Measurements from ENCODE around the gene PCED1B. TPM values are rescaled to one million over a fixed set of nuclear protein-coding genes. Genes with fewer than 3 reads are reported as not detected.
A peak's percentile ranks its signal among the peaks of the same experiment; 100 is the strongest.

PCED1B gene
- total RNA-seq, 1 experiment from 2014 or later, result 3.3 TPM

GRCh38 chr12:47184229-47184628, 104.8 kb downstream of the PCED1B start:
- Histone ChIP-seq H3K4me1 (ENCODE audit: insufficient read depth, low read length) (no peaks in the 10 kb centered on the region), H2BK5ac (ENCODE audit: insufficient read length, low read length) (peak overlapping the region; percentile 29), H2BK20ac (ENCODE audit: low read depth, low read length, poor library complexity, severe bottlenecking) (no peak overlapping the region), H3K4me2 (ENCODE audit: insufficient read depth, insufficient read length, low read length) (no peak overlapping the region), H3K4ac (ENCODE audit: low read depth, low read length) (no peak overlapping the region), H3K14ac (ENCODE audit: insufficient read depth, low read length) (no peak overlapping the region), H3K9me3 (ENCODE audit: control insufficient read depth, low read depth, low read length) (no peaks in the 10 kb centered on the region), H4K91ac (ENCODE audit: insufficient read length, low read depth, low read length) (no peak overlapping the region), H3K23me2 (ENCODE audit: insufficient read length, low read depth, low read length, poor library complexity, severe bottlenecking) (no peaks in the 10 kb centered on the region), H4K8ac (replicated peaks; ENCODE audit: insufficient read length, low read depth, low read length) (no peak overlapping the region), H2BK12ac (ENCODE audit: insufficient read length, low read depth, low read length) (no peak overlapping the region), H2AFZ (ENCODE audit: low read length) (no peak overlapping the region), H4K20me1 (ENCODE audit: control insufficient read depth, insufficient read depth, insufficient read length) (no peaks in the 10 kb centered on the region), H3T11ph (ENCODE audit: low read length) (no peak overlapping the region), H3K79me2 (ENCODE audit: insufficient read depth, low read length) (no peaks in the 10 kb centered on the region), H2BK120ac (ENCODE audit: low read depth, low read length, poor library complexity, severe bottlenecking) (no peak overlapping the region), H3K27me3 (ENCODE audit: insufficient read depth, low read length) (no peaks in the 10 kb centered on the region), H3K27ac (ENCODE audit: insufficient read length, low read depth, low read length) (no peak overlapping the region), H2AK5ac (ENCODE audit: insufficient read length, low read length) (no peak overlapping the region), H3K23ac (ENCODE audit: insufficient read length, low read depth, low read length) (no peak overlapping the region), H3K56ac (ENCODE audit: insufficient read length, low read depth, low read length) (no peak overlapping the region), H3K18ac (ENCODE audit: insufficient read length, low read depth, low read length) (no peak overlapping the region), H3K9ac (ENCODE audit: extremely low read depth, insufficient read length, low read length) (no peak overlapping the region), H2BK15ac (ENCODE audit: low read depth, low read length) (no peak overlapping the region), H3K79me1 (ENCODE audit: insufficient read depth, low read depth, low read length, poor library complexity, severe bottlenecking) (no peaks in the 10 kb centered on the region), H4K5ac (ENCODE audit: insufficient read length, low read depth, low read length) (no peak overlapping the region)
- Mint-ChIP-seq H3K27ac (no peak overlapping the region), H3K36me3 (ENCODE audit: insufficient read depth in 1 of 3, low read depth in 3 of 3) (no peaks in the 10 kb centered on the region), H3K27me3 (ENCODE audit: low read depth) (no peaks in the 10 kb centered on the region; the same call in 1 of the 2 replicates), H3K4me3 (no peak overlapping the region), H3K4me1 (peaks cover 4 to 7% of the 10 kb centered on the region in 2 experiments; a peak in 3 of 4 replicates), H3K9me3 (no peaks in the 10 kb centered on the region)
- no CpG with 5 or more reads among the region's 3 CpGs for WGBS (ENCODE audit: extremely low coverage, insufficient read length, low lambda C conversion rate)
- no peak for DNase-seq
- TF ChIP-seq CTCF (conservative IDR thresholded peaks at IDR 0.05), result no peak
